Fibroblast of pulmonary artery (primary cell): ENCODE results near the gene RIMBP2.

Source experiments
- DNase-seq: peaks from one replicate; pipeline ENCODE4 v3.0.0-alpha.2; 2010; ENCODE audit warnings: low read depth
- H3K4me3 ChIP-seq: replicated peaks from 2 replicates; pipeline ENCODE4 v1.5.1; 2011; ENCODE audit warnings: low read depth, mild to moderate bottlenecking, control low read depth, low read length, moderate library complexity
- CTCF ChIP-seq: IDR thresholded peaks from 2 replicates; pipeline ENCODE4 v1.5.1; 2011; ENCODE audit warnings: mild to moderate bottlenecking, control low read depth, low read length, inconsistent platforms; ENCODE audit errors: missing control alignments

Gene RIMBP2

GRCh38 chr12:130520784-130521183, 195.3 kb downstream of the RIMBP2 start:
- no peak overlapping the region for H3K4me3 ChIP-seq
- TF ChIP-seq CTCF, result no peak
- no peak for DNase-seq

- no peak for TF ChIP-seq CTCF
These were observed 198.5 kb downstream of the RIMBP2 start for GRCh38 chr12:130517588-130517987.

GRCh38 chr12:130514149-130514551, 201.9 kb downstream of the RIMBP2 start:
- no peak for DNase-seq
- no peak for TF ChIP-seq CTCF
- no peak overlapping the region for H3K4me3 ChIP-seq

More at GRCh38 chr12:130517588-130517987, 198.5 kb downstream of the RIMBP2 start:
- DNase-seq, result no peak
- H3K4me3 ChIP-seq, result no peak overlapping the region

GRCh38 chr12:130513556-130513955, 202.5 kb downstream of the RIMBP2 start:
- TF ChIP-seq CTCF, result no peak
- no peak for DNase-seq
- no peak overlapping the region for H3K4me3 ChIP-seq

GRCh38 chr12:130511285-130511684, 204.8 kb downstream of the RIMBP2 start:
- DNase-seq, result no peak
- TF ChIP-seq CTCF, result no peak
- no peak overlapping the region for H3K4me3 ChIP-seq

- TF ChIP-seq CTCF, result no peak
- DNase-seq, result no peak
- no peak overlapping the region for H3K4me3 ChIP-seq
These were observed 206.6 kb downstream of the RIMBP2 start for GRCh38 chr12:130509454-130509853.

- TF ChIP-seq CTCF, result no peak
- no peak overlapping the region for H3K4me3 ChIP-seq
- no peak for DNase-seq
These were observed 207.3 kb downstream of the RIMBP2 start for GRCh38 chr12:130508847-130509246.
